MCF 10A (cell line): ENCODE results near the gene INHBC. TPM values are rescaled to one million over a fixed set of nuclear protein-coding genes. Genes with fewer than 3 reads are reported as not detected.

Experiments
- BruUV-seq: library from RNA; stranded (reverse); fragments of 400-500 nt; replicated peaks from 2 replicates; lab custom pipeline; 2021; lab: Mats Ljungman, UMichigan
- CTCF ChIA-PET: fragments of 300-600 bp; sonication (Branson Sonifier 250); formaldehyde crosslinking; extraction: SDS; loops from one replicate; lab custom pipeline; 2021; ENCODE audit warnings: antibody characterized with exemption, inconsistent platforms; lab: Yijun Ruan, JAX
- POLR2A ChIA-PET: fragments of 300-600, 350-650 bp; sonication (Branson Sonifier 250); formaldehyde crosslinking; extraction: SDS; loops from one replicate; lab custom pipeline; 2020; ENCODE audit warnings: antibody characterized with exemption, inconsistent platforms; lab: Yijun Ruan, JAX
- DNase-seq: peaks from one replicate; pipeline ENCODE4 v3.0.0-alpha.2; 2018; ENCODE audit not compliant: unreplicated experiment
- H3K27ac Mint-ChIP-seq: one replicate; pipeline ENCODE4 v1.8.0; 2022; ENCODE audit warnings: mild to moderate bottlenecking, low read depth, mixed read lengths; ENCODE audit not compliant: unreplicated experiment
- H3K27me3 Mint-ChIP-seq: one replicate; pipeline ENCODE4 v1.8.0; 2022; ENCODE audit warnings: mixed read lengths; ENCODE audit not compliant: insufficient read depth, unreplicated experiment
- H3K36me3 Mint-ChIP-seq: one replicate; pipeline ENCODE4 v1.8.0; 2022; ENCODE audit warnings: mild to moderate bottlenecking, moderate library complexity, mixed read lengths; ENCODE audit not compliant: insufficient read depth, unreplicated experiment
- H3K4me1 Mint-ChIP-seq: one replicate; pipeline ENCODE4 v1.8.0; 2022; ENCODE audit warnings: mixed read lengths; ENCODE audit not compliant: insufficient read depth, unreplicated experiment
- H3K4me3 Mint-ChIP-seq: one replicate; pipeline ENCODE4 v1.8.0; 2022; ENCODE audit warnings: mild to moderate bottlenecking, moderate library complexity, mixed read lengths; ENCODE audit not compliant: unreplicated experiment
- H3K9me3 Mint-ChIP-seq: one replicate; pipeline ENCODE4 v1.8.0; 2022; ENCODE audit warnings: mixed read lengths; ENCODE audit not compliant: unreplicated experiment
- intact Hi-C: fragments of 100-400 bp; cut with micrococcal nuclease; formaldehyde crosslinking; loops from 2 replicates; pipeline ENCODE4 v1.14.1; 2022
- total RNA-seq: library from RNA; stranded (reverse); gene quantifications from 2 replicates; pipeline ENCODE4 v1.2.3, GENCODE V29; 2022
- TF ChIP-seq, protein P1 (sequence below): fragments of 200-600 bp; IDR thresholded peaks from one replicate; pipeline ENCODE4 v1.8.0; 2022; ENCODE audit warnings: antibody characterized with exemption, mild to moderate bottlenecking; ENCODE audit not compliant: unreplicated experiment

Gene INHBC
- total RNA-seq, 1 experiment from 2014 or later, result not detected

- no TSS peak for BruUV-seq
- TF ChIP-seq, protein P1, sequence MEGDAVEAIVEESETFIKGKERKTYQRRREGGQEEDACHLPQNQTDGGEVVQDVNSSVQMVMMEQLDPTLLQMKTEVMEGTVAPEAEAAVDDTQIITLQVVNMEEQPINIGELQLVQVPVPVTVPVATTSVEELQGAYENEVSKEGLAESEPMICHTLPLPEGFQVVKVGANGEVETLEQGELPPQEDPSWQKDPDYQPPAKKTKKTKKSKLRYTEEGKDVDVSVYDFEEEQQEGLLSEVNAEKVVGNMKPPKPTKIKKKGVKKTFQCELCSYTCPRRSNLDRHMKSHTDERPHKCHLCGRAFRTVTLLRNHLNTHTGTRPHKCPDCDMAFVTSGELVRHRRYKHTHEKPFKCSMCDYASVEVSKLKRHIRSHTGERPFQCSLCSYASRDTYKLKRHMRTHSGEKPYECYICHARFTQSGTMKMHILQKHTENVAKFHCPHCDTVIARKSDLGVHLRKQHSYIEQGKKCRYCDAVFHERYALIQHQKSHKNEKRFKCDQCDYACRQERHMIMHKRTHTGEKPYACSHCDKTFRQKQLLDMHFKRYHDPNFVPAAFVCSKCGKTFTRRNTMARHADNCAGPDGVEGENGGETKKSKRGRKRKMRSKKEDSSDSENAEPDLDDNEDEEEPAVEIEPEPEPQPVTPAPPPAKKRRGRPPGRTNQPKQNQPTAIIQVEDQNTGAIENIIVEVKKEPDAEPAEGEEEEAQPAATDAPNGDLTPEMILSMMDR, result no peak
- ChIA-PET CTCF (interaction anchor here (0.8 to 1.0 kb wide), 2 partner anchors 9 to 15 kb away, joined by 3 to 4 read pairs; no protein-coding TSS in a partner anchor), POLR2A (no interaction called here)
- DNase-seq, result peak; percentile 40
- peaks cover 83% of the 10 kb centered on the region for H3K27me3 Mint-ChIP-seq
- H3K27ac Mint-ChIP-seq, result no peak overlapping the region
- intact Hi-C loops, result no loop called here
- no peaks in the 10 kb centered on the region for H3K36me3 Mint-ChIP-seq
- no peaks in the 10 kb centered on the region for H3K9me3 Mint-ChIP-seq
- H3K4me1 Mint-ChIP-seq, result peaks cover 7% of the 10 kb centered on the region
- no peak overlapping the region for H3K4me3 Mint-ChIP-seq
These were observed 43.4 kb downstream of the INHBC start for GRCh38 chr12:57477710-57478681.

- intact Hi-C loops, result no loop called here
- no TSS peak for BruUV-seq
- ChIA-PET CTCF (interaction anchor here (0.8 to 2.4 kb wide), 2 partner anchors 16 to 24 kb away, joined by 3 to 10 read pairs; partner anchors contain the start of gene INHBE), POLR2A (no interaction called here)
- TF ChIP-seq, protein P1, result no peak
- Mint-ChIP-seq H3K27me3 (peaks cover 81% of the 10 kb centered on the region), H3K27ac (no peak overlapping the region), H3K4me1 (peaks cover 13% of the 10 kb centered on the region), H3K9me3 (no peaks in the 10 kb centered on the region), H3K36me3 (no peaks in the 10 kb centered on the region), H3K4me3 (no peak overlapping the region)
- DNase-seq, result no peak
These were observed 44.4 kb downstream of the INHBC start for GRCh38 chr12:57479043-57479375.

- DNase-seq, result no peak
- CTCF ChIA-PET, result interaction anchor here (0.8 to 2.4 kb wide), 3 partner anchors 16 to 25 kb away, joined by 3 to 10 read pairs (median 7); partner anchors contain the start of gene INHBE
- Mint-ChIP-seq H3K27me3 (peaks cover 76% of the 10 kb centered on the region), H3K27ac (no peak within 1 kb of the TSS), H3K9me3 (no peaks in the 10 kb centered on the region), H3K36me3 (no peaks in the 10 kb centered on the region), H3K4me1 (peaks cover 13% of the 10 kb centered on the region), H3K4me3 (no peak within 1 kb of the TSS)
- no TSS peak for BruUV-seq
- TF ChIP-seq, protein P1, result no peak
- intact Hi-C loops, result no loop called here
- POLR2A ChIA-PET, result no interaction called here
These were observed 45.0 kb downstream of the INHBC start, which contains the start of gene ARHGAP9 for GRCh38 chr12:57479376-57480115. TSS of gene ARHGAP9 (minus strand) at chr12:57479866. CDS start at chr12:57479406, 460 bp downstream.

DNA sequence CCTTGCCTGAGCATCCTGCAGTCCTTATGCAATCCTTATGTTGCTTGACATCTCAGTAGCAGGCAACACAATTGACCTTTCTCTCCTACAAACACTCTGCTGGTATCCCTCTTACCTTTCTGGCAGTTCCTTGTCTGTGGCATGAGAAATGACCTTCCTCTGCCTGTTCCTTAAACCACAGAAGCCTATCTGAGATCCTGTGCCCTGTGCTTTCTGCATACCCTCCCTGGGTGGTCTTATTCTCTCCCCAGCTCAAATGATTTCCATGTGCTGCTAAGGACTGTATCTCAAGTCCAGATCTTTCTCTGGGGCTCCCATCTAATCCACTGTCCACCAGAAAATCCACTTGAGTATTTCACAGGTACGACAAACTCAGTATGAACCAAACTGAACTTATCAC, 47.1 kb downstream of the INHBC start:
- no peak for DNase-seq
- POLR2A ChIA-PET, result no interaction called here
- H3K27ac Mint-ChIP-seq, result no peak overlapping the region
- H3K9me3 Mint-ChIP-seq, result no peaks in the 10 kb centered on the region
- no TSS peak for BruUV-seq
- no peaks in the 10 kb centered on the region for H3K36me3 Mint-ChIP-seq
- intact Hi-C loops, result no loop called here
- CTCF ChIA-PET, result interaction anchor here (0.6 to 1.1 kb wide), 3 partner anchors 8 to 56 kb away, joined by 3 read pairs; no protein-coding TSS in a partner anchor
- TF ChIP-seq, protein P1, result no peak
- H3K4me1 Mint-ChIP-seq, result peaks cover 13% of the 10 kb centered on the region
- no peak overlapping the region for H3K4me3 Mint-ChIP-seq
- H3K27me3 Mint-ChIP-seq, result peaks cover 55% of the 10 kb centered on the region
